CD4-positive, alpha-beta T cell treated with Interleukin-2 at 100 ng/mL for 4 hours (primary cell): ENCODE data around the gene PPP1R15B.

ENCODE experiments used
- DNase-seq: peaks from one replicate; pipeline ENCODE4 v3.0.0-alpha.2; 2020; ENCODE audit warnings: low spot score

The PPP1R15B gene

GRCh38 chr1:204400882-204401510 lies 10.6 kb downstream of the PPP1R15B start:
- no peak for DNase-seq

- DNase-seq, result peak; percentile 75
Measured at GRCh38 chr1:204398197-204399125, 13.2 kb downstream of the PPP1R15B start.

- no peak for DNase-seq
Measured at GRCh38 chr1:204396015-204396583, 15.5 kb downstream of the PPP1R15B start.

- no peak for DNase-seq
Measured at GRCh38 chr1:204391629-204392028, 20.0 kb downstream of the PPP1R15B start.

GRCh38 chr1:204390751-204391466 lies 20.7 kb downstream of the PPP1R15B start:
- no peak for DNase-seq

- DNase-seq, result no peak
Measured at GRCh38 chr1:204385727-204386126, 25.9 kb downstream of the PPP1R15B start.

- no peak for DNase-seq
Measured at GRCh38 chr1:204384636-204385352, 26.8 kb downstream of the PPP1R15B start.

- no peak for DNase-seq
Measured at GRCh38 chr1:204383163-204383904, 28.3 kb downstream of the PPP1R15B start.

- no peak for DNase-seq
Measured at GRCh38 chr1:204382714-204383083, 28.9 kb downstream of the PPP1R15B start.

GRCh38 chr1:204380293-204380831 lies 31.3 kb downstream of the PPP1R15B start:
- no peak for DNase-seq

GRCh38 chr1:204377800-204378668 lies 33.6 kb downstream of the PPP1R15B start:
- peak; percentile 40 for DNase-seq

- no peak for DNase-seq
Measured at GRCh38 chr1:204376919-204377799, 34.5 kb downstream of the PPP1R15B start.

- no peak for DNase-seq
Measured at GRCh38 chr1:204376465-204376864, 35.2 kb downstream of the PPP1R15B start.

GRCh38 chr1:204373911-204374310 lies 37.7 kb downstream of the PPP1R15B start:
- no peak for DNase-seq

- no peak for DNase-seq
Measured at GRCh38 chr1:204370176-204370575, 41.4 kb downstream of the PPP1R15B start.

GRCh38 chr1:204368996-204369726 lies 42.5 kb downstream of the PPP1R15B start:
- DNase-seq, result no peak

GRCh38 chr1:204367956-204368355 lies 43.7 kb downstream of the PPP1R15B start:
- no peak for DNase-seq
